Tibial nerve (tissue), 4 donors: Measurements from ENCODE around the gene BDKRB2. TPM values are rescaled to one million over a fixed set of nuclear protein-coding genes. Genes with fewer than 3 reads are reported as not detected.

Source experiments
- DNase-seq, 2 donors: peaks; one replicate each; pipeline ENCODE4 v3.0.0-alpha.2; 2019; ENCODE audit warnings: low spot score in 2 of 2
- H3K27ac ChIP-seq, 4 donors: fragments of 200-600 bp; sonication (generic) in 3 of 4; one replicate each; pipeline ENCODE4 v1.5.1; 2017 to 2019; ENCODE audit warnings: mild to moderate bottlenecking in 1 of 4
- H3K27me3 ChIP-seq, 2 donors: fragments of 200-600 bp; sonication (generic) in 1 of 2; one replicate each; pipeline versions ENCODE4 v1.5.1 to v1.6.0; 2017 to 2019
- H3K36me3 ChIP-seq, 3 donors: fragments of 200-600 bp; sonication (generic); one replicate each; pipeline ENCODE4 v1.5.1; 2018 to 2019
- H3K4me1 ChIP-seq, 4 donors: fragments of 200-600 bp; sonication (generic) in 3 of 4; one replicate each; pipeline ENCODE4 v1.5.1; 2017 to 2019
- H3K4me3 ChIP-seq, 4 donors: fragments of 200-600 bp; sonication (generic) in 3 of 4; one replicate each; pipeline ENCODE4 v1.5.1; 2017 to 2019; ENCODE audit warnings: mild to moderate bottlenecking in 1 of 4, moderate library complexity in 1 of 4
- H3K9me3 ChIP-seq, 4 donors: fragments of 200-600 bp; sonication (generic) in 3 of 4; one replicate each; pipeline ENCODE4 v1.5.1; 2017 to 2019
- CTCF ChIP-seq, 5 experiments: fragments of 200-600 bp in 3 of 5; fragments of 450-650 bp in 2 of 5; sonication (generic) in 3 of 5; IDR thresholded peaks; one replicate each; pipeline ENCODE4 v1.5.1; 2016 to 2019; ENCODE audit warnings: antibody characterized with exemption in 5 of 5, mild to moderate bottlenecking in 3 of 5, moderate library complexity in 2 of 5
- EP300 ChIP-seq, 2 donors: sonication (generic); formaldehyde crosslinking; IDR thresholded peaks; one replicate each; pipeline ENCODE4 v1.6.1; 2017; ENCODE audit warnings: antibody characterized with exemption in 2 of 2, mild to moderate bottlenecking in 1 of 2
- POLR2A ChIP-seq, 2 donors: fragments of 450-650 bp; IDR thresholded peaks; one replicate each; pipeline ENCODE4 v1.6.1; 2017; ENCODE audit warnings: antibody characterized with exemption in 2 of 2, mild to moderate bottlenecking in 2 of 2, moderate library complexity in 2 of 2
- WGBS, 2 donors: methylation state at CpG; one replicate each; pipeline ENCODE4 v1.1.5; 2018; 5-methylcytosine and 5-hydroxymethylcytosine counted together
- total RNA-seq, 4 donors: library from RNA; depleted of rRNA; stranded (reverse); fragments of >200 nt; gene quantifications; one replicate each; pipeline ENCODE4 v1.1.0, GENCODE V29; 2016

Gene BDKRB2
- total RNA-seq, 4 donors from 2014 or later, result 10.5 to 26.8 (median 18.4) TPM

- Histone ChIP-seq H3K4me3 (no peak overlapping the region), H3K27me3 (no peaks in the 10 kb centered on the region), H3K4me1 (peaks cover 0 to 17% (median 3%) of the 10 kb centered on the region in 4 donors), H3K36me3 (no peaks in the 10 kb centered on the region), H3K9me3 (no peaks in the 10 kb centered on the region), H3K27ac (peak overlapping the region in 1 of 4 donors; percentile 38)
- WGBS, 2 donors, result 57 to 64% methylated on average over 4 of the region's 4 CpGs
- no peak for DNase-seq
- TF ChIP-seq CTCF (IDR thresholded peaks at IDR 0.05), result no peak
- no peak for TF ChIP-seq EP300 (IDR thresholded peaks at IDR 0.05)
- no peak for TF ChIP-seq POLR2A (IDR thresholded peaks at IDR 0.05)
Measured at GRCh38 chr14:96182546-96182945, 22.1 kb upstream of the BDKRB2 start.

- Histone ChIP-seq H3K9me3 (no peaks in the 10 kb centered on the region), H3K27ac (no peak overlapping the region), H3K36me3 (no peaks in the 10 kb centered on the region), H3K27me3 (no peaks in the 10 kb centered on the region), H3K4me3 (no peak overlapping the region), H3K4me1 (no peaks in the 10 kb centered on the region)
- TF ChIP-seq POLR2A (IDR thresholded peaks at IDR 0.05) (no peak), CTCF (IDR thresholded peaks at IDR 0.05) (no peak), EP300 (IDR thresholded peaks at IDR 0.05) (no peak)
- 66 to 75% methylated on average over 9 of the region's 9 CpGs for WGBS, 2 donors
- no peak for DNase-seq
Measured at GRCh38 chr14:96184737-96185136, 19.9 kb upstream of the BDKRB2 start.

DNA sequence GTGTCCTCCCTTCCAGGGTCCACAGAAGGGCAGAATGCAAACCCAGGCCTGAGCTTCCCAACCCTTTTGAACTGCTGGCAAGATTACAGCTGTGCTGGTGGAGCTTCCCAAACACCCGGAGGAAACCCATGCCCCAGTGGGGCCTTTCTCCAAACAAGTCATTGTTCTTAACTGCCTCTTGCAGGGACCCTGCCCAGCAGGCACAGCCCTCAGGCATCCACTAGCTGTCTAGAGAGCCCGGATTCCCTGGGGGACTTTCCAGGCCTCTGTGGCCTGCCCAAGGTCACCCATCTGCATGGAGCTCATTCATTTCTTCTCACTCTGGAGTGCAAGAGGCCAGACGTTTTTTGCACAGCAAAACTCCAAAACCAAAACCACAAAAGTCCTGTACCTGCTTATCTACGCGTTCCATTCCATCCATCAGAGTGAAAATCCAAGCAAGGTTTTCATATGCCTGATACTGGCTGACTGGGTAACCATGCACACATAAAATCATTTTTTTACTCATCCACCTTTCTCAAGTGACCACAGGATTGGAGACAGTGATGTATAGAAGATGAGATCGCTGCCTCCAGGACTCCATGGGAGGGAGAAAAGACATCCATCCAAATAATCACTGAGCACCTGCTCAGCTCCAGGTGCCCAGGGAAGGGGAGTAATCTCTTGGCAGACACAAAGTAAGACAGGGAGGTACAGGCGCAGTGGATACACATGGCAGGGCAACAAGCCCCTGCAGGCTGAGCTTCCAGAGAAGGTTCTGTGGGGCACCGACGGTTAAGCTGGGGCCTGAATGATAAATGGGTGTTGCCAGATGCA, 17.2 kb upstream of the BDKRB2 start:
- H3K9me3 ChIP-seq, result no peaks in the 10 kb centered on the region
- H3K4me3 ChIP-seq, result no peak overlapping the region
- H3K36me3 ChIP-seq, result no peaks in the 10 kb centered on the region
- DNase-seq, result no peak
- H3K27me3 ChIP-seq, result no peaks in the 10 kb centered on the region
- WGBS, 2 donors, result 64 to 65% methylated on average over 9 of the region's 9 CpGs
- no peaks in the 10 kb centered on the region for H3K4me1 ChIP-seq
- no peak for TF ChIP-seq CTCF (IDR thresholded peaks at IDR 0.05)
- no peak for TF ChIP-seq EP300 (IDR thresholded peaks at IDR 0.05)
- no peak for TF ChIP-seq POLR2A (IDR thresholded peaks at IDR 0.05)
- H3K27ac ChIP-seq, result no peak overlapping the region

DNA sequence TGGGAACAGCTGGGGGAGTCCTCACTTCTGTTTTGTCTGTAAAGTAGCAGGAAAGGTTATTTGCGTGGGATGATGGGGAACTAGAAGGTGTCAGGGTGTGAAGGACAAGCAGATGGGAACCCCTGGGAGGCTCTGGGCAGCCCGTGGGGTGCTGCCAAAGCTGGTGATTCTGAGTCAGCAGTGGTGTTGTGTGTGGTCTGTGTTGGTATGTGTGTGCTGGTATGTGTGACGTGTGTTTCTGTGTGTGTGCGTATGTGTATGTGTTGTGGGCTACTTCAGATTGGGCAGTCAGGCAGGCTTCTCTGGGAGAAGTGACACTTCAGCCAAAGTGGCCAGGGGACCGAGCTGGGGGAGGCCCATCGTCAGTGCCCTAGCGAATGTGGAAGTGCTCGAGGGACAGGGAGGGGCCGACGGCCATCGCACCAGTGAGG, 15.3 kb upstream of the BDKRB2 start:
- DNase-seq, result no peak
- Histone ChIP-seq H3K27me3 (no peaks in the 10 kb centered on the region), H3K4me1 (peaks cover 0 to 10% (median 0%) of the 10 kb centered on the region in 4 donors), H3K27ac (no peak overlapping the region), H3K4me3 (no peak overlapping the region), H3K9me3 (no peaks in the 10 kb centered on the region), H3K36me3 (no peaks in the 10 kb centered on the region)
- TF ChIP-seq POLR2A (IDR thresholded peaks at IDR 0.05), result no peak
- TF ChIP-seq EP300 (IDR thresholded peaks at IDR 0.05), result no peak
- no peak for TF ChIP-seq CTCF (IDR thresholded peaks at IDR 0.05)
- 52 to 60% methylated on average over 11 of the region's 11 CpGs for WGBS, 2 donors

- Histone ChIP-seq H3K27ac (no peak overlapping the region), H3K36me3 (no peaks in the 10 kb centered on the region), H3K27me3 (no peaks in the 10 kb centered on the region), H3K4me1 (peaks cover 0 to 18% (median 0%) of the 10 kb centered on the region in 4 donors), H3K4me3 (no peak overlapping the region), H3K9me3 (no peaks in the 10 kb centered on the region)
- no peak for DNase-seq
- TF ChIP-seq POLR2A (IDR thresholded peaks at IDR 0.05) (no peak), CTCF (IDR thresholded peaks at IDR 0.05) (no peak), EP300 (IDR thresholded peaks at IDR 0.05) (no peak)
- WGBS, 2 donors, result 50 to 78% methylated on average over 2 of the region's 2 CpGs
Measured at GRCh38 chr14:96191353-96191752, 13.3 kb upstream of the BDKRB2 start.
